ENCODE data around the gene POLD1.

Gene POLD1

DNA sequence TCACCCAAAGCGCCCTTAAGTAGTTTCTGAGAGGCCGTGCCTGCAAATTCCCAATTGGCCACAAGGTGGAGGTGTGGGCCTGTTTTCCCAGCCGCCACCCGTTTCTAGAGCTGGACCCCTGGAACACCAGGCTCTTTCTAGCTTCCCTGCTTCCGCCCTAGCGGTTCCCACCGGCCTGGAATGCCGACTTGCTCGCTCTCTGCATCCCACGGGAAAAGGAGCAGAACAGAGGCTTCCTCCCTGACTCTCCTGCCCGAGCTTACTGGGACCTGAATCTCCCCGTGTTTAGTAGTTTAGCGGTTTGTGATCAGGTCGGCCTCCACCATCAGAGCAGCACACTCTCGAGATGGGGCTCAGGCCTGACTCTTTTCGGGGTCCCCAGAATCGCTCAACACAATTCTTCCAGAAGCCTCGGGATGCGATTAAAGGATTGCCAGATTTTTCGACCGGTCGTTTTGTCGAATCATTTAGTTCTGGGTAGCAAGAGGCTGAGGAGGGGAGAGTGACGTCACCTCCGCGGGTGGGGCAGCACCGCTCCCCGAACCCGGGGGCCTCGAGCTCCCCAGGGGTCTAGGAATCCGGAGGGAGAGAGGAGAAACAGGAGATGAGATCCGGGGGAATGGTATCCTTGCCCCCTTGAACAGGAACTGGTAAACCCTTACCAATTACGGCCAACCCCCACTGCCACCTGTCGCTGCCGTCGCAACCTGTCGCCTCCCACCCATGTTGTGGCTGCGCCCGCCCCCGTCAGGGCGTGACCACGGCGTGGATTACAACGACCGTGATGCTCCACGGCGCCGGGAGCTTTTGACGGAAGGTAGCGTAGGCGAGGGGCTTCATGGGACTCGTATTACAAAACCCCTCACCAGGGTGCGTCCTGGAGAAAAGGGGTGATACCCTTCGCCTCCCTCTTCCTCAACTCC is 26.7 kb upstream of the POLD1 start:
- peak; percentile 92 for DNase-seq (ENCODE audit: extremely low read depth, insufficient read length)
- TF ChIP-seq, protein P1, sequence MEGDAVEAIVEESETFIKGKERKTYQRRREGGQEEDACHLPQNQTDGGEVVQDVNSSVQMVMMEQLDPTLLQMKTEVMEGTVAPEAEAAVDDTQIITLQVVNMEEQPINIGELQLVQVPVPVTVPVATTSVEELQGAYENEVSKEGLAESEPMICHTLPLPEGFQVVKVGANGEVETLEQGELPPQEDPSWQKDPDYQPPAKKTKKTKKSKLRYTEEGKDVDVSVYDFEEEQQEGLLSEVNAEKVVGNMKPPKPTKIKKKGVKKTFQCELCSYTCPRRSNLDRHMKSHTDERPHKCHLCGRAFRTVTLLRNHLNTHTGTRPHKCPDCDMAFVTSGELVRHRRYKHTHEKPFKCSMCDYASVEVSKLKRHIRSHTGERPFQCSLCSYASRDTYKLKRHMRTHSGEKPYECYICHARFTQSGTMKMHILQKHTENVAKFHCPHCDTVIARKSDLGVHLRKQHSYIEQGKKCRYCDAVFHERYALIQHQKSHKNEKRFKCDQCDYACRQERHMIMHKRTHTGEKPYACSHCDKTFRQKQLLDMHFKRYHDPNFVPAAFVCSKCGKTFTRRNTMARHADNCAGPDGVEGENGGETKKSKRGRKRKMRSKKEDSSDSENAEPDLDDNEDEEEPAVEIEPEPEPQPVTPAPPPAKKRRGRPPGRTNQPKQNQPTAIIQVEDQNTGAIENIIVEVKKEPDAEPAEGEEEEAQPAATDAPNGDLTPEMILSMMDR (IDR thresholded peaks at IDR 0.05; ENCODE audit: insufficient read depth, low read length, poor library complexity, severe bottlenecking), result peak; percentile 85
- Histone ChIP-seq H3K36me3 (ENCODE audit: control insufficient read depth, insufficient read depth, low read length) (no peaks in the 10 kb centered on the region), H3K27me3 (replicated peaks; ENCODE audit: control insufficient read depth, insufficient read depth, low read length) (no peaks in the 10 kb centered on the region), H3K4me3 (replicated peaks; ENCODE audit: low read depth, low read length) (peak overlapping the region; percentile 65)

DNA sequence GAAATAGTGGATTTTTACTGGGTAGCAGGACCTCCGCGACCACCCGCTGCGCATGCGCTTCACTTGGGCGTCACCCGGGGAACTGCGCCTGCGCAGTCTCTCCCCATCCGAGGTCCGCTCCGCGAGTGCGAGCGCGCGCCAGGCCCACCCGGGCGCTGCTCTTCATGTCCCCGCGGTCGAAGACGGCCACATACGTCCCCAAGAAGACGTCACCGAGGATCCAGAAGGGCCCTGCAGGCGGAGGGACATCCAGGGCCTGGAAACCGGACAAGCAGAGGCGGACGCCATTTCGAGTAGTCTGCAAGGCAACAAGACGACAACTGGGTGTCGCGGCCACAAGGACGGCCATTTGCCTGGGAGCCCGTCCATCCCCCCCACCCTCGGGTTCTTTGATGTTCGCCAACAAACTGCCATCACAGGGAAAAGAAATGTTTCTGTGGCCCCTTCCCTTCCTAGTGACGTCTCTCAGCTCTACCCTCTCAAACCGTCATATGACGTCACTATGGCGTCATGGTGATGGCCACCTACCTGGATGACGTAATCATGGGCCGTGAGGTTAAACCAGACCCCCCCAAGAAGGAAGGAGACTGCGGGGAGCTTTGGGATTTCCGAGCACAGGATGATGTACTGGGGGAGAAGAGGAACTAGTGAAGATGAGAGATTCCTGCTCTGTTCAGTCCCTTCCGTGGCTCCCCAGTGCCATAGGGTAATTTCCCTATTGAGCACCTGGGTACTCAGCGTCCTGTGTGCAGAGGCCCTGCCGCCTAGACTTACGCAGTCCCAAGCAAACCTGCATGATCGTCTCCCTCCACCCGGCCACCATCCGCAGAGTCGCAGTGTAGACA is 25.4 kb upstream of the POLD1 start:
- H3K36me3 ChIP-seq (ENCODE audit: control insufficient read depth, insufficient read depth, low read length), result no peaks in the 10 kb centered on the region
- TF ChIP-seq, protein P1 (IDR thresholded peaks at IDR 0.05; ENCODE audit: insufficient read depth, low read length, poor library complexity, severe bottlenecking), result no peak
- peak; percentile 93 for DNase-seq (ENCODE audit: extremely low read depth, insufficient read length)
- H3K27me3 ChIP-seq (replicated peaks; ENCODE audit: control insufficient read depth, insufficient read depth, low read length), result no peaks in the 10 kb centered on the region
- peak overlapping the region; percentile 65 for H3K4me3 ChIP-seq (replicated peaks; ENCODE audit: low read depth, low read length)

DNA sequence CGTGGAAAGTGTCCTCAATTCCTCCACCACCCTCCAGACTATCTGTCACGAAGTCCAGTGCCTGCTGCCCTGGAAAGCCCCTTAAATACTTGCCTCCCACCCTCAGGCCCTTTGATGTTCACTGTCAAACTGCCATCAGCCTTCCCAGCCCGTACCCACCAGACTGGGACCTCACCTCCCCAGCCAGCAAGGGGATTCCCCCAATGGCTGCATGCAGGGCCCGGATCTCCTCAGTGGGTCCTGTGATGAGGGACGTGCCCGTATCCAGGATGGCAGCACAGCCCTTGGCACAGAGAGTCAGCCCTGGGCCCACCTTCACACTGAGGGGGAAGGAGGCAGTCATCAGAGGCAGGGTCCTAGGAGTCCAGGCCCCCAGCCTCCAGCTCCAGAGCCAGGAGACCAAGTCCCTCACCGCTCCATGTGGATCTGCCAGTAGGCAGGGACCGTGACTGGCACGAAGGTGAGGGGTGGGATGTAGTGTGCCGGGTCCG is 24.8 kb upstream of the POLD1 start:
- TF ChIP-seq, protein P1 (IDR thresholded peaks at IDR 0.05; ENCODE audit: insufficient read depth, low read length, poor library complexity, severe bottlenecking), result no peak
- DNase-seq (ENCODE audit: extremely low read depth, insufficient read length), result no peak
- Histone ChIP-seq H3K27me3 (replicated peaks; ENCODE audit: control insufficient read depth, insufficient read depth, low read length) (no peaks in the 10 kb centered on the region), H3K36me3 (ENCODE audit: control insufficient read depth, insufficient read depth, low read length) (no peaks in the 10 kb centered on the region), H3K4me3 (replicated peaks; ENCODE audit: low read depth, low read length) (no peak overlapping the region)

DNA sequence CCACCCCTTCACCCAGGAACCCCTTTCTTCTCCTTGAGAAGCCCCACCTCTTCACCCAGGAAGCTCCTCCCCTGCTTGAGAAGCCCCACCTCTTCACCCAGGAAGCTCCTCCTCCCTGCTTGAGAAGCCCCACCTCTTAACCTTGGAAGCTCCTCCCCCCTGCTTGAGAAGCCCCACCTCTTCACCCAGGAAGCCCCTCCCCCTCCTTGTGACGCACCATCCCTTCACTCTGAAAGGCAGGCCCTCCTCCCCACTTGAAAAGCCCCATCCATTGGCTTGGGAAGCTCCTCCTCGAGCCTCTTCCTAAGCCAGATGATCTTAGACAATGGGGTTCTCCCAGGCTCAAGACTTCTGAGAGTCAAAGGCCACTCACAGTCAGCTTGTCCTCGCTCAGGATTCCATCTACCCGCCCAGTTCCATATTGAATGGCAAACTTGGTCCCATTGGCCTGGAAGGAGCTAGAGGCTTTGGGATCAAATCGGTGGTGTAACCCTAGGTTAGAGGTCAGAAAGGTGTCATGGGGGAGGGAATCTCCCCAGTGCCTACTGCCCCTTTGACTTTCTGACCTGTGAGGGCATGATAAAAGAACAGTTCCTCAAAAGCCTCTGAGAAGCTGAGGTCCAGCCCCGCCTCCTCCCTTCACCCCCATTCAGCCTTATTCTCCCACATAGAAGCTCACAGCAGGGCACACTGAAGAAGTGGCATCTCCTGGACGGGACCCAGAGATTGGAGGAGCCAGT is 22.7 kb upstream of the POLD1 start:
- H3K27me3 ChIP-seq (replicated peaks; ENCODE audit: control insufficient read depth, insufficient read depth, low read length), result no peaks in the 10 kb centered on the region
- H3K36me3 ChIP-seq (ENCODE audit: control insufficient read depth, insufficient read depth, low read length), result no peaks in the 10 kb centered on the region
- TF ChIP-seq, protein P1 (IDR thresholded peaks at IDR 0.05; ENCODE audit: insufficient read depth, low read length, poor library complexity, severe bottlenecking), result no peak
- no peak overlapping the region for H3K4me3 ChIP-seq (replicated peaks; ENCODE audit: low read depth, low read length)
- DNase-seq (ENCODE audit: extremely low read depth, insufficient read length), result no peak

DNA sequence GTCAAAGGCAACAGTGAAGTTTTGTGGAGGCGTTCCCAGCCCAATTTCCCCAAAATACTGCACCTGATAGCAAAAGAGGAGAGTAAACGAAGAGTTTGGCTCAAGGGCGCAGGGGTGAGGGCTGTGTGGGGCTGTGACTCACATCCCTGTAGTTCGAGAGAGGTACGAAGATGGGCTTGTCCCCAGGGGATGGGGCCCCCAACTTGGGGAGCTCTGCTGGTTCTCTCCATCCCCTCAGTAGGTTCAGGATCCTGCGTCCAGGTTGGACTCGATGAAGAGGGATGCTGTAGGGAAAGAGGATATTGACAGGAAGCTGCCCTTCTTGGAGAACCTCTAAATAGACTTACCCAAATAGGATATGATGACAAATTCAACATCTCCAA is 22.1 kb upstream of the POLD1 start:
- H3K27me3 ChIP-seq (replicated peaks; ENCODE audit: control insufficient read depth, insufficient read depth, low read length), result no peaks in the 10 kb centered on the region
- DNase-seq (ENCODE audit: extremely low read depth, insufficient read length), result no peak
- H3K36me3 ChIP-seq (ENCODE audit: control insufficient read depth, insufficient read depth, low read length), result no peaks in the 10 kb centered on the region
- TF ChIP-seq, protein P1 (IDR thresholded peaks at IDR 0.05; ENCODE audit: insufficient read depth, low read length, poor library complexity, severe bottlenecking), result no peak
- no peak overlapping the region for H3K4me3 ChIP-seq (replicated peaks; ENCODE audit: low read depth, low read length)

All from GM06990 (cell line).